Suppressor macrophage (primary cell): ENCODE results near the gene AXDND1.
"Not testable (repeated sequence)": the region's sequence is repeated elsewhere in the genome, so short reads cannot be mapped to it uniquely, and the experiment has no call there.

ENCODE experiments used
- DNase-seq, 4 experiments: peaks; one replicate each; pipeline ENCODE4 v3.0.0-alpha.2; 2020 to 2022

Gene AXDND1

GRCh38 chr1:179474713-179475112 is 108.9 kb downstream of the AXDND1 start:
- DNase-seq, result no peak

- no peak for DNase-seq
Measured at GRCh38 chr1:179476484-179476883, 110.7 kb downstream of the AXDND1 start.

DNA sequence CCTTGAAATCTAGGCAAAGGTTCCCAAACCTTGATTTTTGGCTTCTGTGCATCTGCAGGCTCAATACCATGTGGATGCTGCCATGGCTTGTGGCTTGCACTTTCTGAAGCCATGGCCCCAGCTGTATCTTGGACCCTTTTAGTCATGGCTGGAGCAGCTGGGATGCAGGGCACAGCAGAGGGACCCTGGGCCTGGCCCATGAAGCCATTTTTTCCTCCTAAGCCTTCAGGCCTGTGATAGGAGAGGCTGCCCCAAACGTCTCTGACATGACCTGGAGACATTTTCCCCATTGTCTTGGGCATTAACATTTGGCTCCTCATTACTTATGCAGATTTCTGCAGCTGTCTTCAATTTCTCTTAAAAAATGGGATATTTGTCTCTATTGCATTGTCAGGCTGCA is 112.6 kb downstream of the AXDND1 start:
- no peak for DNase-seq

- no peak for DNase-seq
Measured at GRCh38 chr1:179490611-179491010, 124.8 kb downstream of the AXDND1 start.

- DNase-seq, result no peak
Measured at GRCh38 chr1:179493323-179493722, 127.6 kb downstream of the AXDND1 start.

DNA sequence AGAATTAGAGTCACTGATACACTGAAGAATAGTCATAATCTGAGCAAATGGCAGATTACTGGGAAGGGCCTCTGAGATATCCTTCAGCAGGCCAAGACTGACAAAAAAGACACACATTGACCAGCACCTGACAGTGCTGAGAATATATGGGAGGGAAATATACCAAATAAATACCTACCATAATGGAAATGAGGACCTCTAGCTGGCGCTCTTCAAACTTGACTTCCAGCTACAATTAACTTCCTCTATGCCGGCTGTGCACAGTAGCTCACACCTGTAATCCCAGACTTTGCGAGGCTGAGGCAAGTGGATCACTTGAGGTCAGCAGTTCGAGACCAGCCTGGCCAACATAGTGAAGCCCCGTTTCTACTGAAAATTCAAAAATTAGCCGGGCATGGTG is 140.4 kb downstream of the AXDND1 start:
- DNase-seq, result no peak

- DNase-seq, result no peak
Measured at GRCh38 chr1:179509384-179509783, 143.6 kb downstream of the AXDND1 start.

DNA sequence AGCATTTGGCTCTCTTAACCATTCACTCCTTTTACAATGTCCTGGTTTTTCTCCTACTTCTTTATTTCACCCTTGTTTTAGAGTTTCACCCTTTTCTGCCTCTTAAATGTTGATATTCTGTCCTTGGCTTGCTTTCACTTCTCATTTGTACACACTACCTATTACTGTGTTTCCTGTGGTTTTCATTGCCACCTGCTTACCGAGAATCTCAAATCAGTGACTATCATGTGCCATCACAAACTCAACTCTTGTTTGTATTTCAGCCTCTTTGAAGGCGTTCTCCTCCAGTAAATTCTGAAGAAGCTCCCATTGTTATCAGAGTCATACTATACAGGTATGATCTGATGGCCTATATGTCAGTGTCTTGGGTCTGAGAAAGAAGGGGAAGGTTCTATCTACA is 144.3 kb downstream of the AXDND1 start:
- no peak for DNase-seq

GRCh38 chr1:179516976-179517705 is 151.4 kb downstream of the AXDND1 start:
- no peak for DNase-seq

- not testable (repeated sequence) for DNase-seq
Measured at GRCh38 chr1:179518544-179518943, 152.8 kb downstream of the AXDND1 start.

DNA sequence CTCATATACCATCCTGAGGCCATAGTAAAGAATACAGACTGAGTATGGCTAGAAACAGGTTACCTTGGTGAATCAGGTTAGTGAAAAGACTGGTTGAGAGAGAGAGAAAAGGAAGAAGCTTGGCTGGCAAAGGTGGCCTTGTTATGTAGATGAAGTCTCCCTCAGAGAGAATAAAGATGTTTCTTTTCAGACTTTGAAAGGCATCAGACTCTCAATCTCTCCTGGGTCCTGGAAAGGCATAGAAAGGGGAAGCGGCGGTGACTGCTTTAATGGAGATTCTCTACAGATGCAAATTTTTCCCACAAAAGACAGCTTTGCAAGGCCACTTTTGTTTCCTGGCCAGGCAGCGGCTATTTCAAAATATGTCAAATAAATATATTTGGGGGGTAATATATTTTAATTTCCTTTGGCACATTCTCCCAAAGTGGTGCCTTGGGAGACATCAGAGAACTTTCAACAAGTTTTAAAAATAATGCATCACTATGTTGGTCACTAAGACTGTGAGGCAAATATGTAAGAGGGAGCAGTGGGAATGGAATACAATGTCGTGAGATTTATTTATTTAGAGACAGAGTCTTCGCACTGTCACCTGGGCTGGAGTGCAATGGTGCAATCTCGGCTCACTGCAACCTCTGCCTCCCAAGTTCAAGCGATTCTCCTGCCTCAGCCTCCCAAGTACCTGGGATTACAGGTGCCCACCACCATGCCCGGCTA is 163.9 kb downstream of the AXDND1 start:
- no peak for DNase-seq

DNA sequence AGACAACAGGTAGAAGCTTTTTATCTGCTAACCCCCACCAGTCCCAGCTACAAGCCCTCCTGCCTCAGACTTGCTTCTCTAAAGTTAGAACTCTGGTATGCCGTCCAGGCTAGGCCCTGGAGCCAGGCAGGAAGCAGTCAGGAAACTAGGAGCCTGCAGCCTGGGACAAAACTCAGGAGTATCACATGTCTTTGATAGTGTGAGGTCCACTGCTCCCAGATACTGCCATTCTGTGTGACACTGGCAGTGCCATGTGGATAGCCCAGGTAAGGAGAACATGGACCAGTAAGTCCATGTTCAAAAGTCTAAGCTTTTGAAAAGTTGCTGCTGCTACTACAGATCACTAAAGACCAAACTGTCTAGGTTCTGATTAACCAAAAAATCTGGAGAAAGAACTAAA is 164.6 kb downstream of the AXDND1 start:
- no peak for DNase-seq

- DNase-seq, result no peak
Measured at GRCh38 chr1:179541774-179542173, 176.0 kb downstream of the AXDND1 start.

DNA sequence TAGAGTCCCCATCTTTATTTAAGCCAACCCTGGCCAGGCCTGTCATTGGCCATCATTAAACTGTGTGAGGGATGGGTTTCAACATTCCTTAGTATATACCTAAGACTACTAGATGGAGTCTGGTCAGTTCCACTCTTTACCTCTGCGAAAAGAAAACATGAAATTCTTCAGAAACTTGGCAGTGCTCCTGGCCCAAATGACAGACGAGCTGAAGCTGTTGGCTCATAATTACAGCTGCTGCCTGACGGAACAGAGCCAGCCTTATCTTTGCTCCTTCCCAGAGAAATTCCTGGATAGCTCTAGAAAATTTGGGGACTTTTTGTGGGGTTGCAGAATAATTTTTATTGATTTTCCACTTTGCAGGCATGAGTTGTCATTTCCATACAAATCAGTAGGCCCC is 179.6 kb downstream of the AXDND1 start:
- no peak for DNase-seq

- DNase-seq, result no peak
Measured at GRCh38 chr1:179547021-179547535, 181.3 kb downstream of the AXDND1 start.

GRCh38 chr1:179548666-179549367 is 183.0 kb downstream of the AXDND1 start:
- DNase-seq, result no peak

GRCh38 chr1:179549368-179549700 is 183.6 kb downstream of the AXDND1 start:
- no peak for DNase-seq

DNA sequence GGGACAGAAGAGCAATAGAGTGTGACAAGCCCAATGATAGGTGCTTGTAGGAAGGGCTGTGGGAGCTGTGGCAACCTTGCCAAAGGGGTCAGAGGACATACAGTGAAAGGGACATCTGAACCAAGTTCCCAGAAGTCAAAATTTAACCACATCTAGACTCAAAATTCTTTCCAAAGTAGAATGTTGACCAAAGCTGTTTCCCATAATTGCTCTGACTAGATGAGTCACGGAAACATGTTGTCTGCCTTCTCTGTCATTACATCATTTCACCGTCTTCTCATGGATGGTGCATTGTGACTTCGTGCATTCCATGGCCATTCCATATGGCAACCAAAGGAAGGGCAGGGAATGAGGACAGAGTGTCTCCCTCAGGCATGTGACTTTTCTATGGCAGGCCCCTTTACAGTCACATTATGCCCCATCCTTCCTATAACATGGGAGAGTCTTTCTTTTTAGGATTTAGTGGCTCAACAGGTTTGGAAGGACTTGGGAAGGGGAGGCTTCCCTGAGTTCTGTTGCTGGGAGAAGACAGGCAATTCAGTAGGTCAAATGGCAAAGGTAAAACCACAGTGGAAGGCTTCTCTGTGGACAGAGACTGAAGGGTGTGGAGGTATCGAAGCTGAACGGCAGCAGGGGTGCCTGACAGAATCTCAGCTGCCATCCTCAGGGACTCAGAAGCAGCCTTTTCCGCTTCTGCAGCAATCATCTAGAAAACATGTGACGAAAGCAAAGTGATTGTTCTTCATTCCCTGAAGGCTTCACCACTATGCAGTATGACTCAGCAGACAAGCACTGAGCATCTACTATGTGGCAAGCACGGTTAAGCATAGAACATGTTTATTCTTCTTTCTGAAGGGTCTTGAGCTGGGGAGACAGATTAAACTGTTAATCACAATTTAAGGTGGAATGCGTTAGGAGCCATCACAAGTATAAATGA is 185.2 kb downstream of the AXDND1 start:
- peak in 2 of 4 experiments; percentile 3 for DNase-seq

GRCh38 chr1:179554427-179554826 is 188.7 kb downstream of the AXDND1 start:
- no peak for DNase-seq

DNA sequence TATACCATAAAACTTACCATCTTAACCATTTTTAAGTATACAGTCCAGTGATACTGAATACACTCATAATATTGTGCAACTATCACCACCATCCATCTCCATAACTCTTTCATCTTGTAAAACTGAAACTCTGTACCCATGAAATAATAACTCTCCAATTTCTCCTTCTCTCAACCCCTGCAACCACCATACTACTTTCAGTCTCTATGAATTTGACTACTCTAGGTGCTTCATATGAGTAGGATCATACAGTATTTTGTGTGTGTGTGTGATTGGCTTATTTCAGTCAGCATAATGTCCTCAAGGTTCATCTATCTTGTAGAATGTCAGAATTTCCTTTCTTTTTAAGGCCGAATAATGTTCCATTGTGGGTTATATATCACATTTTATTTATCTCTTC is 192.3 kb downstream of the AXDND1 start:
- DNase-seq, result no peak

- DNase-seq, result no peak
Measured at GRCh38 chr1:179575497-179576314, 209.9 kb downstream of the AXDND1 start, which contains the start of gene NPHS2. NPHS2 (minus strand) TSS chr1:179575948; CDS start chr1:179575864, 84 bp downstream.
